AG04449 (cell line): ENCODE data around the gene RTP1.
"Not testable (repeated sequence)": the region's sequence is repeated elsewhere in the genome, so short reads cannot be mapped to it uniquely, and the experiment has no call there.

Source experiments
- CTCF ChIA-PET: fragments of 350-600 bp; formaldehyde crosslinking; extraction: SDS; loops from one replicate; lab custom pipeline; 2021; ENCODE audit warnings: antibody characterized with exemption; lab: Yijun Ruan, JAX
- POLR2A ChIA-PET: fragments of 400-600, 350-600 bp; formaldehyde crosslinking; extraction: SDS; loops from one replicate; lab custom pipeline; 2020; ENCODE audit warnings: antibody characterized with exemption, inconsistent platforms; lab: Yijun Ruan, JAX
- DNase-seq: peaks from one replicate; pipeline ENCODE4 v3.0.0-alpha.2; 2010; ENCODE audit warnings: low read depth, low spot score
- H3K4me3 ChIP-seq: 2 replicates; pipeline ENCODE4 v1.5.1; 2011; ENCODE audit warnings: low read depth, mild to moderate bottlenecking, control low read depth, low read length
- CTCF ChIP-seq: IDR thresholded peaks from one replicate; pipeline ENCODE4 v1.5.1; 2011; ENCODE audit warnings: mild to moderate bottlenecking, moderate library complexity, low read length, control low read depth, inconsistent platforms; ENCODE audit not compliant: insufficient read depth; ENCODE audit errors: missing control alignments

Gene RTP1

DNA sequence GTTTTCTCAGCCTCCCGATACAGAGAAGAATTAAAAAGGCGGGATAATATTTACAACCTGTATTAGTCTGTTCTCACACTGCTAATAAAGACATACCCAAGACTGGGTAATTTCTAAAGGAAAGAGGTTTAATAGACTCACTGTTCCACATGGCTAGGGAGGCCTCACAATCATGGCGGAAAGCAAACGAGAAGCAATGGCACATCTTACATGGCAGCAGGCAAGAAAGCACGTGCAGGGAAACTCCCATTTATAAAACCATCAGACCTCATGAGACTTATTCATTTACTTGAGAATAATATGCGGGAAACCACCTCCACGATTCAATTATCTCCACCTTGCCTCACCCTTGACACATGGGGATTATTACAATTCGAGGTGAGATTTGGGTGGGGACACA is 30.5 kb upstream of the RTP1 start:
- ChIA-PET CTCF (interaction anchor here (0.6 to 7.9 kb wide), 16 partner anchors 16 to 552 kb away, joined by 3 to 141 read pairs (median 4); partner anchors contain the start of genes AHSG and RPL39L), POLR2A (no interaction called here)

GRCh38 chr3:187167777-187168176 is 29.5 kb upstream of the RTP1 start:
- no peak overlapping the region for H3K4me3 ChIP-seq
- no peak for TF ChIP-seq CTCF
- no peak for DNase-seq
- CTCF ChIA-PET = interaction anchor here (0.7 to 7.9 kb wide), 8 partner anchors 28 to 553 kb away, joined by 3 to 141 read pairs (median 16); partner anchors contain the start of genes AHSG, RFC4 and RPL39L
- POLR2A ChIA-PET = no interaction called here

More for the DNA sequence above, 30.5 kb upstream of the RTP1 start:
- DNase-seq = no peak
- no peak overlapping the region for H3K4me3 ChIP-seq
- TF ChIP-seq CTCF = no peak

- CTCF ChIA-PET = interaction anchor here (1.1 to 7.9 kb wide), 7 partner anchors 29 to 553 kb away, joined by 3 to 141 read pairs (median 6); partner anchors contain the start of genes RFC4 and RPL39L
- POLR2A ChIA-PET = no interaction called here
- no peak for TF ChIP-seq CTCF
- DNase-seq = no peak
- H3K4me3 ChIP-seq = no peak overlapping the region
These were observed 27.9 kb upstream of the RTP1 start for GRCh38 chr3:187169231-187169960.

DNA sequence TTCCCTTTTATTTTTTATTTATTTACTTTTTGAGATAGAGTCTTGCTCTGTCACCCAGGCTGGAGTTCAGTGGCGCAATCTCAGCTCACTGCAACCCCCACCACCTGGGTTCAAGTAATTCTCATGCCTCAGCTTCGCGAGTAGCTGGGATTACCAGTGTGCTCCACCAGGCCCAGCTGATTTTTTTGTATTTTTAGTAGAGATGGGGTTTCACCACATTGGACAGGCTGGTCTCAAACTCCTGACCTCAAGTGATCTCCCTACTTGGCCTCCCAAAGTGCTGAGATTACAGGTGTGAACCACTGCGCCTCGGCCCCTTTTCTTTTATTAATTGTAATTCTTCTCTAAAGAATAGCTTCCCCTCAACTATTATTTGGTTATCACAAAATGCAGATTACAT is 26.4 kb upstream of the RTP1 start:
- CTCF ChIA-PET = interaction anchor here (0.9 to 1.3 kb wide), 2 partner anchors 32 to 58 kb away, joined by 3 read pairs; partner anchors contain the start of gene RPL39L
- POLR2A ChIA-PET, H3K4me3 ChIP-seq, DNase-seq: not testable (repeated sequence)

DNA sequence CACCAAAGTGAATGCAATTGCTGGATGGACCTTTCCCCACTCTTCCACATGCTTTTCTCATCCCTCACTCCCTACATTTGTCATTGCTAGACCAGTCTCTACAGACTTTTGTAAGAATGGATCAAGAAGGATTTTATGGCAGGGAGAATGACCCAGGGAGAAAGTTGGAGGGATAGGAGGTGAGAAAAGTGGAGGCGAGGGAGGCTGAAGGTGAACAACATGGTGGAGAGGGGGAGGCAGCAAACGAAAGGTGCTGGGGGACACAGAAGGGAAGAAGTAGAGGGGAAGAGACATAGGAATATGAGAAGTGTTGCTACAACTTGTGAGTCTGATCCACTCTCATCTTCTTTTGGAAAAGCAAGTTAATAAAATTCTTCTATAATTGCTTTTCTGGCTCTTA is 24.4 kb upstream of the RTP1 start:
- POLR2A ChIA-PET = no interaction called here
- TF ChIP-seq CTCF = no peak
- CTCF ChIA-PET = interaction anchor here (1.0 to 2.4 kb wide), 4 partner anchors 9 to 507 kb away, joined by 3 to 22 read pairs (median 4); no protein-coding TSS in a partner anchor
- H3K4me3 ChIP-seq = no peak overlapping the region
- no peak for DNase-seq

DNA sequence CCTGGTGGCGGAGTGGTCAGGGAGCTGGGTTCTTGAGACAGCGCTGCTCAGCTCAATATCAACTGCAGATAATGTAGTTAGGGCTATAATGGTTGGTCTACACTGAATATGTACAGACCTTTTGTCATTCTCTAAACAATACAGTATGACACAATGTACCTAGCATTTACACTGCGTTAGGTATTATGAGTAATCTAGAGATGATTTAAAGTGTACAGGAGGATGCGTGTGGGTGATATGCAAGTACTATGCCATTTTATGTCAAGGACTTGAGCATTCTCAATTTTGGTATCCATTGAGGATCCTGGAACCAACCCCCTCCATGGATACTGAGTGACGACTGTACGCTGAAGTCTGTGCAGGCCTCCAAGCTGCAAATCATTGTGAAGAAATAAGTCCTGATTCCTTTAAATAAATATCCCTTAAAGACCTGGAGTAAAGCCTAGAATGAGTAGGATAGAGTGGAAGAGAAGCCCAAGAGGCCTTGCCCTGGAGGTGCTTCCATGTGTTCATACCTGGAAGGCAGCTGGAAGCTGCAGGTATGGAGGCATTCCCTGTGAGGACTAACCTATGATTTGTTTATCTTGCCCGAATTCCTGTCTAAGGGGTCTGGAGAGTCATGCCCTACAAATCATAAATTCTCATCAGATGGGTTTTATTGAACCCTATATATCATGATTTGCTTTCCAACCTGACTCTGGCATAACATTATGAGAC is 15.7 kb upstream of the RTP1 start:
- DNase-seq = no peak
- no peak overlapping the region for H3K4me3 ChIP-seq
- no peak for TF ChIP-seq CTCF
- CTCF ChIA-PET = interaction anchor here (0.7 to 1.8 kb wide), 4 partner anchors 17 to 536 kb away, joined by 3 to 9 read pairs (median 4); partner anchors contain the start of gene RPL39L
- POLR2A ChIA-PET = no interaction called here
